ENCODE data around the gene FMO4. TPM values are rescaled to one million over a fixed set of nuclear protein-coding genes. Genes with fewer than 3 reads are reported as not detected.
"Not testable (repeated sequence)": the region's sequence is repeated elsewhere in the genome, so short reads cannot be mapped to it uniquely, and the experiment has no call there.

Gene FMO4, protein sequence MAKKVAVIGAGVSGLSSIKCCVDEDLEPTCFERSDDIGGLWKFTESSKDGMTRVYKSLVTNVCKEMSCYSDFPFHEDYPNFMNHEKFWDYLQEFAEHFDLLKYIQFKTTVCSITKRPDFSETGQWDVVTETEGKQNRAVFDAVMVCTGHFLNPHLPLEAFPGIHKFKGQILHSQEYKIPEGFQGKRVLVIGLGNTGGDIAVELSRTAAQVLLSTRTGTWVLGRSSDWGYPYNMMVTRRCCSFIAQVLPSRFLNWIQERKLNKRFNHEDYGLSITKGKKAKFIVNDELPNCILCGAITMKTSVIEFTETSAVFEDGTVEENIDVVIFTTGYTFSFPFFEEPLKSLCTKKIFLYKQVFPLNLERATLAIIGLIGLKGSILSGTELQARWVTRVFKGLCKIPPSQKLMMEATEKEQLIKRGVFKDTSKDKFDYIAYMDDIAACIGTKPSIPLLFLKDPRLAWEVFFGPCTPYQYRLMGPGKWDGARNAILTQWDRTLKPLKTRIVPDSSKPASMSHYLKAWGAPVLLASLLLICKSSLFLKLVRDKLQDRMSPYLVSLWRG
- 1 to 10 TPM in 2 of 3 donors, under 1 TPM in 1; 0.83 to 1.8 (median 1.3) TPM for total RNA-seq

- H3K4me3 Mint-ChIP-seq = peak within 1 kb of the TSS; percentile 75
These were observed at the start of gene FMO4 for GRCh38 chr1:171313835-171314320. TSS of gene FMO4 (plus strand) at chr1:171314183. CDS start at chr1:171319826, 5,643 bp downstream.

DNA sequence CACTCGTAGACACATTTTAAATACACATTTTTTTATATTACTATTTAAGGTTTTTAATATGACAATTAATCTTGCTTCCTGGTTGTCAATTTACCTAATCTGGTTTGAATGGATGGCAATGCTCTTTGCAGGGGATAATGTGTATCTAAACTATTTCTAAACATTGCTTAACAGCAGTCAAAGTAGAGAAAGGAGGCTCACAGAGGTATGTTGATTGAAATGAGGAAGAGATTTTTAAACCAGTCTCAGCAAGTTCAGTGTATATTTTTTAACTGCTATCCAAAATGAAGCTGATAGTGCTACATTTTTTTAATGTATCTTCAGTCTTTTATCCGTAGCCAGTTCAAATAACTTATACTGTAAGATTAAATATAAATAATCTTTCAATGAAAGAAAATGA is 48.3 kb upstream of the FMO4 start:
- Mint-ChIP-seq H3K36me3 (ENCODE audit: insufficient read depth) (no peaks in the 10 kb centered on the region), H3K9me3 (no peaks in the 10 kb centered on the region), H3K4me3 (no peak overlapping the region)

More at GRCh38 chr1:171313835-171314320, at the start of gene FMO4:
- Mint-ChIP-seq H3K9me3 (no peaks in the 10 kb centered on the region), H3K4me1 (ENCODE audit: low read depth) (peaks cover 20% of the 10 kb centered on the region), H3K27me3 (ENCODE audit: low read depth) (no peaks in the 10 kb centered on the region), H3K36me3 (ENCODE audit: insufficient read depth) (peaks cover 7% of the 10 kb centered on the region)
- ATAC-seq (peak; percentile 100), DNase-seq (peak; percentile 69)

GRCh38 chr1:171266930-171267329 is 47.1 kb upstream of the FMO4 start:
- DNase-seq (no peak), ATAC-seq (no peak)
- peaks cover 9% of the 10 kb centered on the region for H3K27me3 Mint-ChIP-seq (ENCODE audit: low read depth)
- no peaks in the 10 kb centered on the region for H3K4me1 Mint-ChIP-seq (ENCODE audit: low read depth)
- no peaks in the 10 kb centered on the region for H3K36me3 Mint-ChIP-seq (ENCODE audit: insufficient read depth)
- H3K4me3 Mint-ChIP-seq = no peak overlapping the region
- no peaks in the 10 kb centered on the region for H3K9me3 Mint-ChIP-seq

More for the DNA sequence above, 48.3 kb upstream of the FMO4 start:
- DNase-seq (no peak), ATAC-seq (no peak)
- Mint-ChIP-seq H3K4me1 (ENCODE audit: low read depth) (no peaks in the 10 kb centered on the region), H3K27me3 (ENCODE audit: low read depth) (peaks cover 9% of the 10 kb centered on the region)

DNA sequence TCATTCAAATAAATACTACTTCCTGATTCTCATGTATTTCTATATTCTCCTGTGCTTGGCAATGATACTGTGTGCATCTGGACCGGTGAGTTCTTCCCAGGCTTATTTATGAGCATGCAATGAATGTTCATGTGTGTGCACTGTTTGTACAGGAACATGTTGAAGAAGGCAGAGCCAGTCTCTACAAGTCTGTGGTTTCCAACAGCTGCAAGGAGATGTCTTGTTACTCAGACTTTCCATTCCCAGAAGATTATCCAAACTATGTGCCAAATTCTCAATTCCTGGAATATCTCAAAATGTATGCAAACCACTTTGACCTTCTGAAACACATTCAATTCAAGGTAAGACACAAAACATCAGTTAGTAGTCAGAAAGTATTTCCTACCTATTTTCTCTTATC is 46.6 kb upstream of the FMO4 start:
- no peak for ATAC-seq
- H3K9me3 Mint-ChIP-seq = no peaks in the 10 kb centered on the region
- H3K4me3 Mint-ChIP-seq = no peak overlapping the region
- no peaks in the 10 kb centered on the region for H3K36me3 Mint-ChIP-seq (ENCODE audit: insufficient read depth)
- peaks cover 9% of the 10 kb centered on the region for H3K27me3 Mint-ChIP-seq (ENCODE audit: low read depth)
- no peaks in the 10 kb centered on the region for H3K4me1 Mint-ChIP-seq (ENCODE audit: low read depth)
- DNase-seq = no peak

GRCh38 chr1:171270806-171271205 is 43.2 kb upstream of the FMO4 start:
- H3K4me1 Mint-ChIP-seq (ENCODE audit: low read depth) = no peaks in the 10 kb centered on the region
- no peak overlapping the region for H3K4me3 Mint-ChIP-seq
- no peak for ATAC-seq

GRCh38 chr1:171277534-171277933 is 36.4 kb upstream of the FMO4 start:
- Mint-ChIP-seq H3K4me3 (no peak overlapping the region), H3K9me3 (no peaks in the 10 kb centered on the region), H3K4me1 (ENCODE audit: low read depth) (no peaks in the 10 kb centered on the region), H3K36me3 (ENCODE audit: insufficient read depth) (no peaks in the 10 kb centered on the region), H3K27me3 (ENCODE audit: low read depth) (peaks cover 18% of the 10 kb centered on the region)
- DNase-seq (no peak), ATAC-seq (no peak)

More at GRCh38 chr1:171270806-171271205, 43.2 kb upstream of the FMO4 start:
- no peak for DNase-seq
- Mint-ChIP-seq H3K9me3 (no peaks in the 10 kb centered on the region), H3K36me3 (ENCODE audit: insufficient read depth) (no peaks in the 10 kb centered on the region), H3K27me3 (ENCODE audit: low read depth) (peaks cover 12% of the 10 kb centered on the region)

DNA sequence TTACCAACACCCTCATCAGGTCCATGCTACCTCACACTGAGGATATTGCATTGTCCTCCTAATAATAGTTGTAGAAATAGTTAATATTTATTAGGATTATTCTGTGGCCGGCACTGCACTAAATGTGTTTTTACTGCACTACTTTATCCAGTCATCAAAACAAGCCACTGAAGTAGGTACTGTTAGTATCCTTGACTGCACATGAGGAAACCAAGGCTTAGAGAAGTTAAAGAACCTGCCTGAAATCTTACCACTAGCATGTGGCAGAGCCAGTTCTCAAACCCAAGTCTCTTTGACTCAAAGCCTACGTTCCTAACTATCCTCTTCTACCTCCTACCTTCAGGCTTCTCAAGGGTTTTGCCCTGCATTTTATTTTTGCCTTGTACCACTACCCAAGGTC is 34.7 kb upstream of the FMO4 start:
- Mint-ChIP-seq H3K9me3 (no peaks in the 10 kb centered on the region), H3K36me3 (ENCODE audit: insufficient read depth) (no peaks in the 10 kb centered on the region), H3K4me1 (ENCODE audit: low read depth) (no peaks in the 10 kb centered on the region), H3K27me3 (ENCODE audit: low read depth) (peaks cover 15% of the 10 kb centered on the region), H3K4me3 (no peak overlapping the region)
- DNase-seq (no peak), ATAC-seq (no peak)

DNA sequence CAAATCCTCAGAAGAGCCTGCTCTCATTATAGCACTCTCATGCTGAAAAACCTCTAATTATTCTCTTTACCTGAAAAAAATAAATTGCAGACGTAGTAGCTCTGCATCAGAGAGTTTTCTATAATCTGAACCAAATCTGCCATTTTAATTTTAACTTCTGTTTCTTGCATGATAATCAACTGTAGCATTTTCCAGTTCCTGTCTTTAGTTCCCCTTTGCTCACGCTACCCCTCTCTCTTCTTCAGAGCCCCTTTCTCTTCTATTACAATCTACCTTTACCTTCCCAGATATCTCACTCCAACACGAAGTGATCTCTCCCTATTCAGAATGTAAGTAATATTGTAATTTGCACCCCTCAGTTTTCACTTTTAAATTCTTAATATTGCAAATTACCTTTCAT is 34.3 kb upstream of the FMO4 start:
- no peaks in the 10 kb centered on the region for H3K4me1 Mint-ChIP-seq (ENCODE audit: low read depth)
- H3K36me3 Mint-ChIP-seq (ENCODE audit: insufficient read depth) = no peaks in the 10 kb centered on the region
- H3K27me3 Mint-ChIP-seq (ENCODE audit: low read depth) = peaks cover 15% of the 10 kb centered on the region
- DNase-seq = no peak
- no peak for ATAC-seq
- H3K9me3 Mint-ChIP-seq = no peaks in the 10 kb centered on the region
- no peak overlapping the region for H3K4me3 Mint-ChIP-seq

- no peak for DNase-seq
- no peak overlapping the region for H3K4me3 Mint-ChIP-seq
- H3K36me3 Mint-ChIP-seq (ENCODE audit: insufficient read depth) = no peaks in the 10 kb centered on the region
- ATAC-seq = no peak
- peaks cover 21% of the 10 kb centered on the region for H3K27me3 Mint-ChIP-seq (ENCODE audit: low read depth)
- no peaks in the 10 kb centered on the region for H3K9me3 Mint-ChIP-seq
- H3K4me1 Mint-ChIP-seq (ENCODE audit: low read depth) = no peaks in the 10 kb centered on the region
These were observed 33.4 kb upstream of the FMO4 start for GRCh38 chr1:171280599-171280998.

DNA sequence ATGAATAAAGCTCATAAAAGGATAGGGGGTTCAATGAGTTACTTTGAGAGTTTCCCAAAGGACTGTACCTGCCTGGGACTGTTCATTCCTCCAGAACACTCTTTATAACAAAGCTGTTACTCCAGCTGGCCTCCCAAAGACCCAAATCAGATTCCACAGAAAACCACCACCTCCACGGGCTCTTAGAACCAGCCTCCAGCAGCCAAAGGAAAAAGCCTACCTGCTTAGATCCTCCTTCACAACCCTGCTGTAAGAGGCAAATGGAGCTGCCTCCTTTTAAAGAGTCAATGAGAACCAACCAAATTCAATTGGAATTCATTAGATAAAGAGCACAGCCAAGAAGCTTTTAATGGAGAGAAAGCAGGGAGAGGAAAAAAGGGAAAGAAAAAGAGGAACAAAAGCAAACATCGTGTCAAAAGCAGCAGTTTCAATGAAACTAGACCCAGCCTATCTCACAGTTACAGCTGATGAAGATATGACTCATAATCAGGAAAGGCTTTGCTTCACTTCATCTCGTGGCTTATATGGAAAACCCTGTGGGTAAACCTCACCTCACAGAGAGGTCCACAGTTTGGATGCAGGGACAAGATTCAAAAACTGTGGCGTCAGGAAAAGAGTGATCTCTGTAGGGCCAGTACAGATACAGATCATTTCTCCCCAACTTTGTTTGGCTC is 27.8 kb upstream of the FMO4 start:
- ATAC-seq (peak in 1 of 2 donors; percentile 14), DNase-seq (no peak)
- Mint-ChIP-seq H3K4me3 (no peak overlapping the region), H3K4me1 (ENCODE audit: low read depth) (no peaks in the 10 kb centered on the region), H3K9me3 (no peaks in the 10 kb centered on the region), H3K36me3 (ENCODE audit: insufficient read depth) (no peaks in the 10 kb centered on the region), H3K27me3 (ENCODE audit: low read depth) (peaks cover 17% of the 10 kb centered on the region)

- no peaks in the 10 kb centered on the region for H3K9me3 Mint-ChIP-seq
- DNase-seq (no peak), ATAC-seq (no peak)
- H3K27me3 Mint-ChIP-seq (ENCODE audit: low read depth) = peaks cover 31% of the 10 kb centered on the region
- no peak overlapping the region for H3K4me3 Mint-ChIP-seq
- no peaks in the 10 kb centered on the region for H3K4me1 Mint-ChIP-seq (ENCODE audit: low read depth)
- H3K36me3 Mint-ChIP-seq (ENCODE audit: insufficient read depth) = no peaks in the 10 kb centered on the region
These were observed 23.4 kb upstream of the FMO4 start for GRCh38 chr1:171290621-171291020.

DNA sequence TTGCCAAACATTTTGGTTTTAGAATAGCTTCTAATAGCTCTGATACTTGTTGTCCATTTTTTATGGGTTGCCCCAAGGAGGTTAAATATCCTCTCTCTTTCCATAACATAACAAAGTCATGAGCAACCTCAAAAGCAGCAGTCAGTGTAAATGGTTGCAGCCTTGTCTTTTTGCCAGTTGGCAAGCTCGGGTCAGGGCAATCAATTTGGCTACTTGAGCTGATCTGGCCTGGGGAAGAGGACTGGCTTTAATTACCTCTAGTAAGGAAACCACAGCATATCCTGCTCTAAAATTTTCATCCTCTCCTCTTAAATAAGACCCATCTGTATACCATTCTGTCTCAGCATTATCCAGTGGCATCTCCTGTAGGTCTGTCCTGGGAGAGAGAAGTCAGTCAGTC is 21.2 kb upstream of the FMO4 start:
- Mint-ChIP-seq H3K4me3 (no peak overlapping the region), H3K4me1 (ENCODE audit: low read depth) (no peaks in the 10 kb centered on the region), H3K36me3 (ENCODE audit: insufficient read depth) (no peaks in the 10 kb centered on the region), H3K27me3 (ENCODE audit: low read depth) (peaks cover 31% of the 10 kb centered on the region), H3K9me3 (no peaks in the 10 kb centered on the region)
- no peak for DNase-seq
- ATAC-seq = no peak

GRCh38 chr1:171295383-171295782 is 18.6 kb upstream of the FMO4 start:
- DNase-seq; H3K4me1 Mint-ChIP-seq (ENCODE audit: low read depth); ATAC-seq; H3K4me3 Mint-ChIP-seq; H3K36me3 Mint-ChIP-seq (ENCODE audit: insufficient read depth): not testable (repeated sequence)
- Mint-ChIP-seq H3K9me3 (peaks cover 13% of the 10 kb centered on the region), H3K27me3 (ENCODE audit: low read depth) (peaks cover 37% of the 10 kb centered on the region)

DNA sequence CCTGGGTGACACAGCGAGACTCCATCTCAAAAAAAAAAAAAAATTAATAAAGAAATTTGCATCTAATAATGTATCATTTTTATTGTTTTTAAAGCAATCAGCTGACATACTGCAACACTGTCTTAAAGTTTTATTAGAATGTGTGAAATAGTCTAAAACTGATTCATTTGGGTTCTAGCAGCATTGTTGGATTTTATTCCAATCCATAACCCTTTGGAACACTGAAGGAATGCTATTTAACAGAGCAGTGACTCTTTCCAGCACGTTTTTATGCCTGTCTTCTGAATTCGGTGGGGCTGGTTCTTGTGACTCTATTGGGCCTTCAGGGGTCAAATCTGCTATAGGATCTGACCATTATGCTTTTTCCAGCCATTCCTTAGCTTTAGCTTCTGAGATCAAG is 18.2 kb upstream of the FMO4 start:
- Mint-ChIP-seq H3K4me1 (ENCODE audit: low read depth) (no peaks in the 10 kb centered on the region), H3K9me3 (peaks cover 15% of the 10 kb centered on the region), H3K4me3 (no peak overlapping the region), H3K27me3 (ENCODE audit: low read depth) (peaks cover 37% of the 10 kb centered on the region), H3K36me3 (ENCODE audit: insufficient read depth) (no peaks in the 10 kb centered on the region)
- ATAC-seq (no peak), DNase-seq (no peak)

Measured in activated T-cell treated with anti-CD3 and anti-CD28 coated beads, Interleukin-2, amount 50 U/mL, for 4 hours (primary cell).